Smooth muscle cell (in vitro differentiated cells): ENCODE data around the gene INHBB. TPM values are rescaled to one million over a fixed set of nuclear protein-coding genes. Genes with fewer than 3 reads are reported as not detected.

Experiments used
- DNase-seq: peaks from one replicate; lab custom pipeline; 2025; ENCODE audit not compliant: unreplicated experiment; lab: John Stamatoyannopoulos, UW
- H2AFZ ChIP-seq: fragments of 200-600 bp; sonication (generic); 2 replicates; pipeline ENCODE4 v1.6.0; 2016; ENCODE audit warnings: antibody characterized with exemption, low read depth, mild to moderate bottlenecking
- H3F3A ChIP-seq: fragments of 200-600 bp; sonication (generic); 2 replicates; pipeline ENCODE4 v1.6.0; 2017; ENCODE audit warnings: antibody characterized with exemption, low read depth
- H3K27ac ChIP-seq: fragments of 200-600 bp; sonication (generic); 2 replicates; pipeline ENCODE4 v1.5.1; 2016; ENCODE audit warnings: low read depth, mild to moderate bottlenecking
- H3K27me3 ChIP-seq: fragments of 200-600 bp; sonication (generic); 2 replicates; pipeline ENCODE4 v1.6.1; 2016; ENCODE audit warnings: low read depth, mild to moderate bottlenecking
- H3K36me3 ChIP-seq: fragments of 200-600 bp; sonication (generic); 2 replicates; pipeline ENCODE4 v1.5.1; 2016; ENCODE audit warnings: low read depth
- H3K4me1 ChIP-seq: fragments of 200-600 bp; sonication (generic); 2 replicates; pipeline ENCODE4 v1.5.1; 2016; ENCODE audit warnings: low read depth
- H3K4me2 ChIP-seq: fragments of 200-600 bp; sonication (generic); 2 replicates; pipeline ENCODE4 v1.6.0; 2016; ENCODE audit warnings: mild to moderate bottlenecking
- H3K4me3 ChIP-seq: fragments of 200-600 bp; sonication (generic); 2 replicates; pipeline ENCODE4 v1.5.1; 2016; ENCODE audit warnings: mild to moderate bottlenecking
- H3K79me2 ChIP-seq: fragments of 200-600 bp; sonication (generic); 2 replicates; pipeline ENCODE4 v1.6.0; 2016; ENCODE audit warnings: low read depth, mild to moderate bottlenecking
- H3K9ac ChIP-seq: fragments of 200-600 bp; sonication (generic); 2 replicates; pipeline ENCODE4 v1.6.0; 2016; ENCODE audit warnings: low read depth
- H3K9me3 ChIP-seq: fragments of 200-600 bp; sonication (generic); replicated peaks from 2 replicates; pipeline ENCODE4 v1.5.1; 2016; ENCODE audit warnings: low read depth
- H4K20me1 ChIP-seq: fragments of 200-600 bp; sonication (generic); 2 replicates; pipeline ENCODE4 v1.6.0; 2016; ENCODE audit warnings: low read depth
- CTCF ChIP-seq: fragments of 200-600 bp; sonication (generic); IDR thresholded peaks from 2 replicates; pipeline ENCODE4 v1.5.1; 2017; ENCODE audit warnings: borderline replicate concordance, mild to moderate bottlenecking, antibody characterized with exemption; ENCODE audit not compliant: insufficient read depth, poor library complexity, severe bottlenecking
- WGBS: methylation state at CpG from one replicate; pipeline ENCODE4 v1.1.7; 2016; ENCODE audit warnings: low lambda C conversion rate; 5-methylcytosine and 5-hydroxymethylcytosine counted together
- polyA plus RNA-seq: library from polyadenylated mRNA; unstranded; fragments of >200 nt; fragmentation: Nextera tagmentation; extraction: Ambion mirVana; gene quantifications from 2 replicates; pipeline ENCODE4 v1.2.1, GENCODE V29; 2016
- total RNA-seq: library from RNA; depleted of rRNA; stranded (reverse); fragments of >200 nt; gene quantifications from 2 replicates; pipeline ENCODE4 v1.2.3, GENCODE V29; 2014

INHBB gene
- total and polyA plus RNA-seq, 2 experiments from 2014 or later: 0.06 to 0.09 TPM

DNA sequence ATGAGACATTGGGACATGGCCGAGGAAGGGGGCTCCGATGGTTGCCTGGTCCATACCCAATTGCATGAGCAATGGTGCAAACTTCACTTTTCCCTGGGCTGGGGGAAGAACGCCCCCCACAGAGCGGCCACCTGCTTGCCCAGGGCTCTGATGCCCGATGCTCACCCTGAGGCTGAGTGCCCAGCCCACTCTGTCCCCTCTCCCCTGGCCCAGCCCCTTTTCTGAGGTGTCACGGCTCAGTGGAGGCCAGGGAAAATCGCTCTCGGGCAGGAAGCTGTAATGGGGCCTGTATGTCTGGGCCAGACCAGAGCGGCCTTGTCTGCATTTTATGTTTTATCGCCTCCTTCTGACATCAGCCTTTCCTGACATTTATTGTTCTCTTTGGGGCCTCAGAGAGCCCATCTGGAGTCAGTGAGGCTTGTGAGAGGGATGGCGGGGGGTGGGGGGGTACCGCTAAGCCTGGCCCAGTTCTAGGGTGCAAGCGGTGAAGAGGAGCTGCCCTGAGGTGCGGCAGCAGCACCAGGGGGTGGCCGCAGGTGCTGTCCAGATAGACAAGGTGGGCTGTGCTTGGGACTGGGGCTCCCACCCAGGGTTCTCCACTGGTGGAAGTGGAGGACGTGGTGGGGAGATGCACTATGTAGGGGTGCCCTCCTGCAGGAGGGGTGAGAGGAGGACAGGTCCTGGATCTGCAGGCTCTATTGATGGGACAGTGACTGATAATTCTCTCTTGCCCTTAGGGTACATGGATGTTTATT lies 46.2 kb downstream of the INHBB start:
- no peak overlapping the region for H3K4me3 ChIP-seq
- no peak overlapping the region for H3K9ac ChIP-seq
- no peaks in the 10 kb centered on the region for H3K36me3 ChIP-seq
- H3K4me1 ChIP-seq: no peaks in the 10 kb centered on the region
- H3K27me3 ChIP-seq: peaks cover 14% of the 10 kb centered on the region
- H3K9me3 ChIP-seq: no peaks in the 10 kb centered on the region
- WGBS: 88% methylated on average over 16 of the region's 16 CpGs
- no peak overlapping the region for H3K4me2 ChIP-seq
- no peak overlapping the region for H3K27ac ChIP-seq
- no peak for TF ChIP-seq CTCF
- no peak overlapping the region for H2AFZ ChIP-seq
- H4K20me1 ChIP-seq: no peaks in the 10 kb centered on the region
- H3F3A ChIP-seq: no peaks in the 10 kb centered on the region
- no peak for DNase-seq
- no peaks in the 10 kb centered on the region for H3K79me2 ChIP-seq

DNA sequence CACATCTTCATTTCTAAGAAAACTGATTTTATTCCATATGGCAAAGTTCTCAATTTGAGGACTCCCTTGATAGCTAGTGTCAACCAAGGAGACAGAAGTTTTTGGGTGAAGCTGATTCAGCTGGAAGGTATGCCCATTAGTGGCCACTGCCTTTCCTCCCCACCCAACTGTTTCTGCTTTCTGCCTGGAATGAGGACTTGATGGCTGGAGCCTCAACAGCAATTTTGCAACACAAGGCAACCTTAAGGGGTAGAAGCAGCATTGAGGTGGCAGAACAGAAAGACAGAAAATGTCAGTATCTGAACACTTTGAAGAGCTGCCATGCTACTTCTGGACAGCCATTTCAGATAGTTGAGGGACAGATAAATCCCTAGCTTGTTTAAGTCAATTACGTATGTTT lies 47.0 kb downstream of the INHBB start:
- H3K4me1 ChIP-seq: no peaks in the 10 kb centered on the region
- H3K79me2 ChIP-seq: no peaks in the 10 kb centered on the region
- H3F3A ChIP-seq: no peaks in the 10 kb centered on the region
- no peaks in the 10 kb centered on the region for H3K9me3 ChIP-seq
- H3K9ac ChIP-seq: no peak overlapping the region
- no peak for DNase-seq
- no peak overlapping the region for H2AFZ ChIP-seq
- TF ChIP-seq CTCF: no peak
- 96% methylated on average over 1 of the region's 1 CpG for WGBS
- H4K20me1 ChIP-seq: no peaks in the 10 kb centered on the region
- H3K4me2 ChIP-seq: no peak overlapping the region
- H3K27ac ChIP-seq: no peak overlapping the region
- H3K4me3 ChIP-seq: no peak overlapping the region
- no peaks in the 10 kb centered on the region for H3K36me3 ChIP-seq
- peaks cover 10% of the 10 kb centered on the region for H3K27me3 ChIP-seq

DNA sequence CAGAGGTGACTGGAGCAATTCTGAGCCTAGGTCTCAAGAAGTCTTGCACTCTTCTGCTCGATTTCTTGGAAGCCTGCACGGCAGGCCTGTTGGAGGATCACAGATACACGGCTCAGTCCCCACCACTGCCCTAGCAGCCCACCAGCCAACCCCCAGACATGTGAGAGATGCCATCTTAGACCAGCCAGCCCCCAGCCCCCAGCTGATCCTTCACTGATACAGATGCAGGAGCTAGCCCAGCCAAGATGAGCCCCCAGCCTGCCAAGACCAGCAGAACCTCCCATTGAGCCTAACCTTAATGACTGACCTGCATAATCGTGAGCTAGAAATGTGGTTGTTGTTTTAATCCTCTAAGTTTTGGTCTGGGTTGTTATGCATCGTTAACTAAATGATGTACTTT lies 47.5 kb downstream of the INHBB start:
- no peak overlapping the region for H2AFZ ChIP-seq
- no peaks in the 10 kb centered on the region for H3K9me3 ChIP-seq
- no peaks in the 10 kb centered on the region for H3K79me2 ChIP-seq

More for the DNA sequence above, 47.5 kb downstream of the INHBB start:
- no peaks in the 10 kb centered on the region for H3F3A ChIP-seq
- no peaks in the 10 kb centered on the region for H4K20me1 ChIP-seq
- no peak overlapping the region for H3K4me3 ChIP-seq
- TF ChIP-seq CTCF: no peak
- no peaks in the 10 kb centered on the region for H3K4me1 ChIP-seq
- no peak for DNase-seq
- WGBS: 93% methylated on average over 5 of the region's 5 CpGs
- H3K27me3 ChIP-seq: peaks cover 7% of the 10 kb centered on the region
- no peaks in the 10 kb centered on the region for H3K36me3 ChIP-seq
- H3K4me2 ChIP-seq: no peak overlapping the region
- no peak overlapping the region for H3K27ac ChIP-seq
- no peak overlapping the region for H3K9ac ChIP-seq
